Neuronal stem cell (in vitro differentiated cells): ENCODE data around the gene AOC2.
"Not testable (repeated sequence)": the region's sequence is repeated elsewhere in the genome, so short reads cannot be mapped to it uniquely, and the experiment has no call there.

Experiments
- DNase-seq: peaks from one replicate; pipeline ENCODE4 v3.0.0-alpha.2; 2013; ENCODE audit warnings: low spot score
- H2AFZ ChIP-seq: one replicate; pipeline ENCODE4 v1.6.1; 2013; ENCODE audit warnings: mild to moderate bottlenecking, low read length, inconsistent platforms
- H2AK5ac ChIP-seq: 2 replicates; pipeline ENCODE4 v1.6.1; 2013; ENCODE audit warnings: low read depth, mild to moderate bottlenecking, inconsistent platforms, low read length, moderate library complexity, mixed read lengths
- H2BK120ac ChIP-seq: 2 replicates; pipeline ENCODE4 v1.6.1; 2013; ENCODE audit warnings: low read depth, mild to moderate bottlenecking, inconsistent platforms, low read length, moderate library complexity, mixed read lengths
- H2BK12ac ChIP-seq: one replicate; pipeline ENCODE4 v1.6.1; 2013; ENCODE audit warnings: low read length, inconsistent platforms
- H2BK15ac ChIP-seq: 2 replicates; pipeline ENCODE4 v1.6.1; 2013; ENCODE audit warnings: mild to moderate bottlenecking, low read length, inconsistent platforms, mixed read lengths
- H2BK5ac ChIP-seq: one replicate; pipeline ENCODE4 v1.6.1; 2013; ENCODE audit warnings: inconsistent platforms, mild to moderate bottlenecking, low read length, moderate library complexity
- H3K14ac ChIP-seq: one replicate; pipeline ENCODE4 v1.6.1; 2013; ENCODE audit warnings: low read length, inconsistent platforms
- H3K18ac ChIP-seq: 2 replicates; pipeline ENCODE4 v1.6.1; 2013; ENCODE audit warnings: low read length, inconsistent platforms
- H3K23ac ChIP-seq: 2 replicates; pipeline ENCODE4 v1.6.1; 2013; ENCODE audit warnings: low read depth, mild to moderate bottlenecking, mixed read lengths, low read length, inconsistent platforms; ENCODE audit not compliant: poor library complexity
- H3K27ac ChIP-seq: replicated peaks from 3 replicates; pipeline ENCODE4 v1.5.1; 2013; ENCODE audit warnings: low read length, inconsistent platforms
- H3K27me3 ChIP-seq, 3 experiments: 2 replicates each; pipeline ENCODE4 v1.6.1; 2013; ENCODE audit warnings: low read length in 3 of 3, mild to moderate bottlenecking in 2 of 3, inconsistent platforms in 1 of 3, low read depth in 1 of 3, mixed read lengths in 1 of 3, moderate library complexity in 1 of 3; ENCODE audit not compliant: control insufficient read depth in 3 of 3, insufficient read depth in 3 of 3
- H3K36me3 ChIP-seq, 2 donors: replicated peaks in 1 of 2; 2 replicates each; pipeline ENCODE4 v1.6.1; 2013; ENCODE audit warnings: low read length in 2 of 2; ENCODE audit not compliant: control insufficient read depth in 2 of 2, insufficient read depth in 2 of 2
- H3K4ac ChIP-seq: 2 replicates; pipeline ENCODE4 v1.6.1; 2013; ENCODE audit warnings: inconsistent platforms, mild to moderate bottlenecking, low read length, moderate library complexity
- H3K4me1 ChIP-seq, 2 donors: 1 replicate in 1 of 2; 2 replicates in 1 of 2; pipeline ENCODE4 v1.6.1; 2013; ENCODE audit warnings: low read length in 2 of 2, low read depth in 1 of 2; ENCODE audit not compliant: control insufficient read depth in 2 of 2, insufficient read depth in 1 of 2
- H3K4me2 ChIP-seq: one replicate; pipeline ENCODE4 v1.6.1; 2013; ENCODE audit warnings: mild to moderate bottlenecking, low read length, inconsistent platforms; ENCODE audit not compliant: insufficient read depth, poor library complexity, severe bottlenecking
- H3K4me3 ChIP-seq, 2 donors: 2 replicates each; pipeline ENCODE4 v1.5.1; 2013; ENCODE audit warnings: low read length in 2 of 2, mild to moderate bottlenecking in 2 of 2, inconsistent platforms in 1 of 2, moderate library complexity in 1 of 2
- H3K79me1 ChIP-seq: one replicate; pipeline ENCODE4 v1.6.1; 2013; ENCODE audit warnings: low read depth, mild to moderate bottlenecking, inconsistent platforms, low read length, moderate library complexity
- H3K9ac ChIP-seq: one replicate; pipeline ENCODE4 v1.6.1; 2013; ENCODE audit warnings: mild to moderate bottlenecking, low read depth, low read length, inconsistent platforms; ENCODE audit not compliant: poor library complexity
- H3K9me3 ChIP-seq, 2 donors: replicated peaks in 1 of 2; 2 replicates each; pipeline versions ENCODE3 to v1.6.1; 2013; ENCODE audit warnings: low read length in 2 of 2, mild to moderate bottlenecking in 2 of 2, inconsistent platforms in 1 of 2, low read depth in 1 of 2, mixed read lengths in 1 of 2, moderate library complexity in 1 of 2; ENCODE audit not compliant: control insufficient read depth in 2 of 2, insufficient read depth in 1 of 2
- H4K8ac ChIP-seq: one replicate; pipeline ENCODE4 v1.6.1; 2013; ENCODE audit warnings: low read depth, mild to moderate bottlenecking, inconsistent platforms, low read length, moderate library complexity
- H4K91ac ChIP-seq: one replicate; pipeline ENCODE4 v1.6.1; 2013; ENCODE audit warnings: low read length, low read depth, mild to moderate bottlenecking, inconsistent platforms; ENCODE audit not compliant: poor library complexity
- WGBS, 2 donors: extraction: QIAGEN DNeasy Blood & Tissue Kit; methylation state at CpG; one replicate each; pipeline ENCODE4 v1.1.7; 2013; ENCODE audit warnings: missing lambda C conversion rate in 2 of 2, mixed read lengths in 1 of 2; ENCODE audit not compliant: insufficient read length in 2 of 2, insufficient replicate concordance in 1 of 2; ENCODE audit errors: extremely low coverage in 2 of 2; 5-methylcytosine and 5-hydroxymethylcytosine counted together

Gene AOC2

DNA sequence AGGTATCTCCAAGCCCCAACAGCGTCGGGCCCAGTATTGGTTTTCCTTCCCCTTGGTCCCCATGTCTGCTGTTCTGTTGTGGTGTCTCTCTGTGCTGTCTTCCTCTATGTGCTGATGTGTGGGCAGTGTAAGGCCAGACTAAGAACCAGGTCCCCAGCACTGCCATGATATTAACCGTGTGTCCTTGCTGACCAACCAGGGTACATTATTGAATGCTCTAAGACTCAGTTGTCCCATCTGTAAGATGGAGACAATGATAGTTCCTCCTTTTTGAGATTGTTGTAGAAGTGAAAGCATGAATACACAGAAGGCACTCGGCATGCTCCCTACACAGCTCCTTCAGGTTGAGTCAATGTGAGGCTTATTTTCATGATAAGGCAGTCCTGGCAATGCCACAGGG is 27.3 kb downstream of the AOC2 start:
- no peak for DNase-seq
- Histone ChIP-seq H3K9ac (no peak overlapping the region), H3K4me2 (no peak overlapping the region), H3K4ac (no peak overlapping the region), H3K14ac (no peak overlapping the region), H3K4me3 (peak overlapping the region in 1 of 2 donors; percentile 56), H3K4me1 (no peaks in the 10 kb centered on the region), H4K8ac (no peak overlapping the region), H3K18ac (no peak overlapping the region), H2BK12ac (no peak overlapping the region), H2BK5ac (no peak overlapping the region), H2AK5ac (no peak overlapping the region), H4K91ac (no peak overlapping the region), H3K79me1 (no peaks in the 10 kb centered on the region), H3K27ac (no peak overlapping the region), H3K36me3 (no peaks in the 10 kb centered on the region), H3K9me3 (peaks cover 4 to 11% of the 10 kb centered on the region in 2 donors), H3K23ac (no peak overlapping the region), H2BK120ac (no peak overlapping the region), H3K27me3 (peaks cover 0 to 16% (median 0%) of the 10 kb centered on the region in 3 experiments), H2AFZ (no peak overlapping the region), H2BK15ac (no peak overlapping the region)
- no CpG with 5 or more reads among the region's 4 CpGs for WGBS, 2 donors

DNA sequence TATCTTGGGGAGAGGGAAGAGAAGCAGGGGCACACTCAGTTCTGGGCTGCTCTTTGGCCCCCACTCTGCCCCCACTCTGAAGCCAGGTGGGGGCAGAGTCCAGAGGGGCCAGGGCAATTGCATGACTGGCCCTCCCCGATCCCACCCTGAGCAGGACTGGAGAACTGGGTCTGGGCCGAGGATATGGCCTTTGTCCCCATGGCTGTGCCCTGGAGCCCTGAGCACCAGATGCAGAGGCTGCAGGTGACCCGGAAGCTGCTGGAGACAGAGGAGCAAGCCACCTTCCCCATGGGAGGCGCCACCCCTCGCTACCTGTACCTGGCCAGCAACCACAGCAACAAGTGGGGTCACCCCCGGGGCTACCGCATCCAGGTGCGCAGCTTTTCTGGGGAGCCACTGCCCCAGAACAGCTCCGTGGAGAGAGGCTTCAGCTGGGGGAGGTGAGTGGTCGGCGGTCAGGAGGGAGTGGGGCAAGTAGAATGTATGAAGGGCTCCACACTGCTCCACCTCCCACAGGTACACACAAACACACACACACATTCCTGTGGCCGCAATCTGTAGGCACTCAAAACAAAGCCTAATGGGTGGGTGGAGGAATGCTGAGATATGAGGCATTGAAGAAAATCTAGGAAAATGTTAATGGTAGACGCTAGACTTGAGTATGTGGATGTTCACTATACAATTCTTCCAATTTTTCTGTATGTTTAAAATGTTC is 28.0 kb downstream of the AOC2 start:
- no CpG with 5 or more reads among the region's 13 CpGs for WGBS, 2 donors
- Histone ChIP-seq H3K27ac (no peak overlapping the region), H3K9ac (no peak overlapping the region)

GRCh38 chr17:42873315-42873714 is 28.9 kb downstream of the AOC2 start:
- WGBS, 2 donors = no CpG with 5 or more reads among the region's 6 CpGs
- H4K91ac ChIP-seq = no peak overlapping the region
- H3K27ac ChIP-seq = no peak overlapping the region
- H3K9ac ChIP-seq = no peak overlapping the region
- no peaks in the 10 kb centered on the region for H3K36me3 ChIP-seq
- H2BK120ac ChIP-seq = no peak overlapping the region
- peaks cover 4 to 11% of the 10 kb centered on the region in 2 donors for H3K9me3 ChIP-seq
- no peak overlapping the region for H2BK12ac ChIP-seq
- H3K79me1 ChIP-seq = no peaks in the 10 kb centered on the region
- DNase-seq = no peak
- no peak overlapping the region for H3K14ac ChIP-seq
- no peak overlapping the region for H3K23ac ChIP-seq
- H3K4me1 ChIP-seq = peaks cover 2% of the 10 kb centered on the region in 2 donors
- H3K4me2 ChIP-seq = no peak overlapping the region
- H2BK15ac ChIP-seq = no peak overlapping the region
- no peak overlapping the region for H3K18ac ChIP-seq
- peaks cover 0 to 25% (median 0%) of the 10 kb centered on the region in 3 experiments for H3K27me3 ChIP-seq
- no peak overlapping the region for H3K4me3 ChIP-seq
- no peak overlapping the region for H4K8ac ChIP-seq
- H2AK5ac ChIP-seq = no peak overlapping the region
- H3K4ac ChIP-seq = no peak overlapping the region
- no peak overlapping the region for H2AFZ ChIP-seq
- H2BK5ac ChIP-seq = no peak overlapping the region

More for the DNA sequence above, 28.0 kb downstream of the AOC2 start:
- Histone ChIP-seq H4K8ac (no peak overlapping the region), H3K27me3 (peaks cover 0 to 17% (median 0%) of the 10 kb centered on the region in 3 experiments), H3K4me1 (no peaks in the 10 kb centered on the region), H2BK120ac (no peak overlapping the region), H4K91ac (no peak overlapping the region), H2AFZ (no peak overlapping the region), H2BK5ac (no peak overlapping the region), H3K23ac (no peak overlapping the region), H2BK12ac (no peak overlapping the region), H3K36me3 (no peaks in the 10 kb centered on the region), H3K9me3 (peaks cover 4 to 11% of the 10 kb centered on the region in 2 donors), H3K79me1 (no peaks in the 10 kb centered on the region), H2BK15ac (no peak overlapping the region), H3K18ac (no peak overlapping the region), H3K4me3 (no peak overlapping the region), H3K4ac (no peak overlapping the region), H2AK5ac (no peak overlapping the region), H3K14ac (no peak overlapping the region), H3K4me2 (no peak overlapping the region)
- no peak for DNase-seq

DNA sequence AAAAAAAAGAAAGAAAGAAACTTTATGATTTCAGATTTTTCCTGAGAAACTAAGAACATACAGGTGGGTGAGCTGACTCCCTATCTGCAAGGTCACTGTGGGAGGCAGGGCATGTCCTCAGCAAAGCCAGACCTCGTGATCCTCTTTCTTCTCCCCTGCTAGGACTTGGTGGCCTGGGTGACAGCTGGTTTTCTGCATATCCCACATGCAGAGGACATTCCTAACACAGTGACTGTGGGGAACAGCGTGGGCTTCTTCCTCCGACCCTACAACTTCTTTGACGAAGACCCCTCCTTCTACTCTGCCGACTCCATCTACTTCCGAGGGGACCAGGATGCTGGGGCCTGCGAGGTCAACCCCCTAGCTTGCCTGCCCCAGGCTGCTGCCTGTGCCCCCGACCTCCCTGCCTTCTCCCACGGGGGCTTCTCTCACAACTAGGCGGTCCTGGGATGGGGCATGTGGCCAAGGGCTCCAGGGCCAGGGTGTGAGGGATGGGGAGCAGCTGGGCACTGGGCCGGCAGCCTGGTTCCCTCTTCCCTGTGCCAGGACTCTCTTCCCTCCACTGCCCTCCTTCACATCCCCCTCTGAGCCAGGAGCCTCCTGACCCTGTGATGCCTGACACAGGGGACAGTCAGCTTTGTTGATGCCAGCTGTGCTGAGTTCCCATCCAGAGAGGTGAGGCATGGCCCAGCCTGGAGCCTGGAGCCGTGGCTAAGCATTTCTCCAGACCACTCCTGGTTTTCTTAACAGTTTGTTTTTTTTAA is 29.7 kb downstream of the AOC2 start:
- H3K36me3 ChIP-seq, H4K91ac ChIP-seq, H3K14ac ChIP-seq, DNase-seq, H3K23ac ChIP-seq, H4K8ac ChIP-seq, H2BK120ac ChIP-seq, H2AK5ac ChIP-seq, H3K4me1 ChIP-seq, H3K18ac ChIP-seq, H3K9ac ChIP-seq, H3K4ac ChIP-seq, H2BK12ac ChIP-seq, H3K4me2 ChIP-seq, H2AFZ ChIP-seq, H3K27ac ChIP-seq, H2BK15ac ChIP-seq, H3K79me1 ChIP-seq, H2BK5ac ChIP-seq, H3K4me3 ChIP-seq: not testable (repeated sequence)
- no CpG with 5 or more reads among the region's 12 CpGs for WGBS, 2 donors
- Histone ChIP-seq H3K27me3 (peaks cover 0 to 32% (median 4%) of the 10 kb centered on the region in 3 experiments), H3K9me3 (peaks cover 4 to 11% of the 10 kb centered on the region in 2 donors)
